HepG2 (cell line): Measurements from ENCODE around the gene FAM50A. TPM values are rescaled to one million over a fixed set of nuclear protein-coding genes. Genes with fewer than 3 reads are reported as not detected.

Experiments used
- ATAC-seq: fragments of 200-7000 bp; cut with Tn5 transposase; 3 replicates; pipeline ENCODE4 v1.9.1; 2020; ENCODE audit warnings: mild to moderate bottlenecking, moderate library complexity
- BruUV-seq: library from RNA; stranded (reverse); fragments of 400-500 nt; replicated peaks from 2 replicates; lab custom pipeline; 2021; lab: Mats Ljungman, UMichigan
- CTCF ChIA-PET: fragments of 300-600 bp; formaldehyde crosslinking; extraction: SDS; loops from one replicate; lab custom pipeline; 2021; ENCODE audit warnings: low total read pairs, inconsistent platforms, low intra/inter-chr PET ratio; lab: Yijun Ruan, JAX
- POLR2A ChIA-PET: fragments of 350-600 bp; sonication (Branson Sonifier 250); formaldehyde crosslinking; loops from one replicate; lab custom pipeline; 2020; ENCODE audit warnings: antibody characterized with exemption, inconsistent platforms; lab: Yijun Ruan, JAX
- DNase-seq: peaks from one replicate; pipeline ENCODE4 v3.0.0-alpha.2; 2015; ENCODE audit warnings: low spot score
- FAIRE-seq: peaks from 3 replicates; lab custom pipeline; 2011; peaks lifted over from hg19 to GRCh38; lab: Jason Lieb, UNC
- H2AFZ ChIP-seq: one replicate; pipeline ENCODE4 v1.6.1; 2011; ENCODE audit warnings: low read length, inconsistent platforms
- H3K27ac ChIP-seq: fragments of 300-600 bp; 3 replicates; pipeline ENCODE4 v1.8.0; 2011; ENCODE audit warnings: mixed run types, mild to moderate bottlenecking, mixed read lengths, low read length, inconsistent platforms; ENCODE audit not compliant: insufficient read depth; ENCODE audit errors: extremely low read length
- H3K27me3 ChIP-seq, 2 experiments: fragments of 200-600 bp in 1 of 2; 2 replicates in 1 of 2; 3 replicates in 1 of 2; pipeline versions ENCODE4 v1.6.0 to v1.8.0; 2011; ENCODE audit warnings: low read length in 2 of 2, mild to moderate bottlenecking in 2 of 2, moderate library complexity in 2 of 2, inconsistent platforms in 1 of 2; ENCODE audit not compliant: insufficient read depth in 2 of 2, control insufficient read depth in 1 of 2
- H3K36me3 ChIP-seq, 2 experiments: fragments of 200-600 bp in 1 of 2; replicated peaks in 1 of 2; 2 replicates in 1 of 2; 3 replicates in 1 of 2; pipeline versions ENCODE4 v1.5.1 to v1.8.0; 2011; ENCODE audit warnings: low read length in 2 of 2, inconsistent platforms in 1 of 2; ENCODE audit not compliant: insufficient read depth in 2 of 2, control insufficient read depth in 1 of 2
- H3K4me1 ChIP-seq: 2 replicates; pipeline ENCODE4 v1.5.1; 2012; ENCODE audit warnings: low read length, inconsistent platforms; ENCODE audit not compliant: insufficient read depth
- H3K4me2 ChIP-seq: 2 replicates; pipeline ENCODE4 v1.6.0; 2011; ENCODE audit warnings: low read depth, low read length, inconsistent platforms
- H3K4me3 ChIP-seq, 3 experiments: fragments of 200-600 bp in 1 of 3; sonication (generic), shearing (Covaris generic) in 1 of 3; replicated peaks in 1 of 3; 2 replicates each; pipeline ENCODE4 v1.5.1; 2011 to 2016; ENCODE audit warnings: low read length in 3 of 3, inconsistent platforms in 2 of 3, low read depth in 2 of 3, mild to moderate bottlenecking in 2 of 3, control low read depth in 1 of 3, mixed read lengths in 1 of 3; ENCODE audit not compliant: insufficient read depth in 1 of 3
- H3K79me2 ChIP-seq: one replicate; pipeline ENCODE4 v1.6.1; 2011; ENCODE audit warnings: low read length, inconsistent platforms; ENCODE audit not compliant: insufficient read depth
- H3K9ac ChIP-seq: 2 replicates; pipeline ENCODE4 v1.6.0; 2011; ENCODE audit warnings: mild to moderate bottlenecking, low read depth, low read length, inconsistent platforms; ENCODE audit not compliant: insufficient read depth
- H3K9me3 ChIP-seq: 2 replicates; pipeline ENCODE4 v1.5.1; 2012; ENCODE audit warnings: mild to moderate bottlenecking, low read length
- H4K20me1 ChIP-seq: 2 replicates; pipeline ENCODE4 v1.6.0; 2011; ENCODE audit warnings: inconsistent platforms, mild to moderate bottlenecking, low read length, moderate library complexity; ENCODE audit not compliant: insufficient read depth
- IRF9 ChIP-seq: sonication (generic); formaldehyde crosslinking; IDR thresholded peaks from 2 replicates; pipeline ENCODE4 v1.8.0; 2022; ENCODE audit warnings: missing genetic modification reagents, mild to moderate bottlenecking, borderline replicate concordance
- IRX3 ChIP-seq: sonication (generic); formaldehyde crosslinking; IDR thresholded peaks from 2 replicates; pipeline ENCODE4 v1.8.1; 2023; ENCODE audit warnings: mild to moderate bottlenecking, low read depth, missing genetic modification reagents, borderline replicate concordance
- MAX ChIP-seq: IDR thresholded peaks from 2 replicates; pipeline ENCODE4 v1.6.1; 2012; ENCODE audit warnings: inconsistent platforms
- RBAK ChIP-seq: sonication (generic); formaldehyde crosslinking; IDR thresholded peaks from 2 replicates; pipeline ENCODE4 v1.5.1; 2020; ENCODE audit warnings: mild to moderate bottlenecking, missing genetic modification reagents
- SALL1 ChIP-seq: sonication (generic); formaldehyde crosslinking; IDR thresholded peaks from 2 replicates; pipeline ENCODE4 v1.8.0; 2022; ENCODE audit warnings: mild to moderate bottlenecking, missing genetic modification reagents
- ZMAT3 ChIP-seq: sonication (generic); formaldehyde crosslinking; conservative IDR thresholded peaks from 2 replicates; pipeline ENCODE4 v1.7.0; 2021; ENCODE audit warnings: missing genetic modification reagents
- ZNF570 ChIP-seq: sonication (generic); formaldehyde crosslinking; IDR thresholded peaks from 2 replicates; pipeline ENCODE4 v1.4.0; 2020; ENCODE audit warnings: mild to moderate bottlenecking, missing genetic modification reagents, borderline replicate concordance
- ZNF644 ChIP-seq: IDR thresholded peaks from 2 replicates; pipeline ENCODE4 v1.6.1; 2016; ENCODE audit warnings: low read depth
- ZNF747 ChIP-seq: sonication (generic); formaldehyde crosslinking; IDR thresholded peaks from 2 replicates; pipeline ENCODE4 v1.8.1; 2023; ENCODE audit warnings: missing genetic modification reagents, mild to moderate bottlenecking, borderline replicate concordance
- WGBS: methylation state at CpG from one replicate; pipeline ENCODE4 v1.1.6; 2017; ENCODE audit warnings: low lambda C conversion rate; 5-methylcytosine and 5-hydroxymethylcytosine counted together
- in situ Hi-C: cut with HindIII; loops from 2 replicates; pipeline ENCODE4 v1.10.0; 2017; ENCODE audit warnings: low pct_unique_long_range_greater_than_20kb; ENCODE audit not compliant: extremely low pct_ligation_motif_present
- intact Hi-C: fragments of 100-400 bp; cut with micrococcal nuclease; formaldehyde crosslinking; loops from one replicate; pipeline ENCODE4 v1.10.0; 2022; ENCODE audit not compliant: unreplicated experiment
- polyA plus RNA-seq, 8 experiments: library from polyadenylated mRNA; depleted of rRNA in 3 of 8; stranded (reverse) in 7 of 8; unstranded in 1 of 8; fragments of >200 nt; fragmentation: Illumina TruSeq in 4 of 8; extraction: Trizol in 4 of 8; gene quantifications; 2 replicates each; pipeline versions ENCODE4 v1.2.1 to v1.2.3, GENCODE V29; 2011 to 2016; ENCODE audit warnings: low read depth in 4 of 8, missing spikeins in 1 of 8, mixed read lengths in 1 of 8; ENCODE audit not compliant: insufficient read depth in 1 of 8
- total RNA-seq, 5 experiments: library from RNA; depleted of rRNA; stranded (reverse); fragments of >200 nt; fragmentation: Illumina TruSeq; extraction: Trizol; gene quantifications; 2 replicates each; pipeline ENCODE4 v1.2.3, GENCODE V29; 2016; ENCODE audit warnings: low read depth in 1 of 5

Gene FAM50A
- total and polyA plus RNA-seq, 2 of the 13 experiments (the other 11 are each of a cell fraction or from before 2014, with no cell fraction given) = 30.7 to 40.7 TPM

GRCh38 chrX:154476821-154477220, 32.9 kb downstream of the FAM50A start:
- 88% methylated on average over 7 of the region's 8 CpGs for WGBS
- Histone ChIP-seq H3K4me2 (no peak overlapping the region), H3K79me2 (no peaks in the 10 kb centered on the region), H3K9ac (no peak overlapping the region), H3K9me3 (no peaks in the 10 kb centered on the region), H3K27me3 (no peaks in the 10 kb centered on the region), H3K36me3 (no peaks in the 10 kb centered on the region), H4K20me1 (no peaks in the 10 kb centered on the region), H2AFZ (no peak overlapping the region), H3K4me3 (no peak overlapping the region), H3K4me1 (peaks cover 15% of the 10 kb centered on the region), H3K27ac (no peak overlapping the region)
- BruUV-seq = no TSS peak
- in situ Hi-C loops (no loop called here), intact Hi-C loops (no loop called here)
- no peak for ATAC-seq
- no peak for TF ChIP-seq ZMAT3 (CRISPR knock-in tag)
- TF ChIP-seq ZNF747 (CRISPR knock-in tag) = no peak
- no peak for TF ChIP-seq ZNF570
- TF ChIP-seq MAX = no peak
- TF ChIP-seq IRX3 (CRISPR knock-in tag) = no peak
- TF ChIP-seq RBAK (CRISPR knock-in tag) = no peak
- no peak for TF ChIP-seq IRF9
- TF ChIP-seq ZNF644 = no peak
- TF ChIP-seq SALL1 (CRISPR knock-in tag) = no peak
- ChIA-PET POLR2A (no interaction called here), CTCF (no interaction called here)
- no peak for DNase-seq
- no peak for FAIRE-seq
